ENCODE measurements around the gene NR1D1. TPM values are rescaled to one million over a fixed set of nuclear protein-coding genes. Genes with fewer than 3 reads are reported as not detected.
A peak's percentile ranks its signal among the peaks of the same experiment; 100 is the strongest.

NR1D1 gene
- total and polyA plus RNA-seq, 2 of the 13 experiments (the other 11 are each of a cell fraction or from before 2014, with no cell fraction given) = 2.1 to 2.7 TPM

- 0 out of 2 replicates have a peak, but pooled peaks have one; percentile 28 for TF ChIP-seq SSRP1 (CRISPR knock-in tag; IDR thresholded peaks at IDR 0.05)
- TF ChIP-seq SRSF4 (IDR thresholded peaks at IDR 0.05; ENCODE audit: low read depth, low read length, poor library complexity, severe bottlenecking) = no peak
- TF ChIP-seq RBM22 (optimal IDR thresholded peaks at IDR 0.05; ENCODE audit: low read length) = peak; percentile 89
- no peak for TF ChIP-seq ZKSCAN8 (CRISPR knock-in tag; IDR thresholded peaks at IDR 0.05; ENCODE audit: borderline replicate concordance)
- TF ChIP-seq RFX1 (IDR thresholded peaks at IDR 0.05) = peak; percentile 40
- TF ChIP-seq JUNB (CRISPR knock-in tag; IDR thresholded peaks at IDR 0.05; ENCODE audit: borderline replicate concordance) = no peak
- peak; percentile 78 for TF ChIP-seq CEBPB (IDR thresholded peaks at IDR 0.05; ENCODE audit: borderline replicate concordance, low read depth, low read length)
- TF ChIP-seq CENPBD1 (CRISPR knock-in tag; IDR thresholded peaks at IDR 0.05; ENCODE audit: borderline replicate concordance, low read depth) = no peak
- 0 out of 2 replicates have a peak, but pooled peaks have one; percentile 8 for TF ChIP-seq CEBPG (CRISPR knock-in tag; IDR thresholded peaks at IDR 0.05)
- TF ChIP-seq HOXA5 (CRISPR knock-in tag; IDR thresholded peaks at IDR 0.05) = no peak
- TF ChIP-seq IKZF4 (CRISPR knock-in tag; IDR thresholded peaks at IDR 0.05; ENCODE audit: borderline replicate concordance, low read depth, not compliant biosample characterization) = no peak
- TF ChIP-seq FOXA1 (IDR thresholded peaks at IDR 0.05) = no peak
- no peak for TF ChIP-seq FOXA1 (CRISPR knock-in tag; IDR thresholded peaks at IDR 0.05)
- TF ChIP-seq ATF6 (CRISPR knock-in tag; conservative IDR thresholded peaks at IDR 0.05) = no peak
- no peak for TF ChIP-seq PHF20 (CRISPR knock-in tag; IDR thresholded peaks at IDR 0.05)
- TF ChIP-seq RFXANK (CRISPR knock-in tag; IDR thresholded peaks at IDR 0.05) = no peak
Measured at GRCh38 chr17:40130352-40131042, 30.1 kb upstream of the NR1D1 start (continued).
